Stimulated activated CD8-positive, alpha-beta memory T cell treated with anti-CD3 and anti-CD28 coated beads, Interleukin-4, amount 100 ng/mL, for 24 hours (primary cell): Measurements from ENCODE around the gene RMND5A.

Source experiments
- DNase-seq: peaks from one replicate; pipeline ENCODE4 v3.0.0-alpha.2; 2020; ENCODE audit warnings: low read depth

The RMND5A gene

DNA sequence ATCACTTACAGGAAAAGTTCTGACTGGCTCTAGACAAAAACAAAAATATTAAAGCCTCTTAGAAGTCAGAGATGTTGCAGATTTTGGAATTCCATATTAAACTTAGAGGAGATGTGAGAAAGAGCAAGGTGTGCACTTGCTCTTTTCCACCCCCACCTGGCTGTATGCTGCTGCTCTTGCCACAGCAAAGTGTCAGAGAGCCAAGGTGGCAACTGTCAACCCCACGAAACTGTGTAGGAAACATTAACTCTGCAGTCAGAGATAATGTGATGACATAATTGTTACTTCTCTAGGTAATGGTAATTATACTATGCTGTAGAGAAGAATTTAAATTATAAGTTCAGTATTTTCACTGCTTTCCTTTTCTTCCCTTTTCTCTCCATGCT is 45.2 kb downstream of the RMND5A start:
- DNase-seq, result no peak

DNA sequence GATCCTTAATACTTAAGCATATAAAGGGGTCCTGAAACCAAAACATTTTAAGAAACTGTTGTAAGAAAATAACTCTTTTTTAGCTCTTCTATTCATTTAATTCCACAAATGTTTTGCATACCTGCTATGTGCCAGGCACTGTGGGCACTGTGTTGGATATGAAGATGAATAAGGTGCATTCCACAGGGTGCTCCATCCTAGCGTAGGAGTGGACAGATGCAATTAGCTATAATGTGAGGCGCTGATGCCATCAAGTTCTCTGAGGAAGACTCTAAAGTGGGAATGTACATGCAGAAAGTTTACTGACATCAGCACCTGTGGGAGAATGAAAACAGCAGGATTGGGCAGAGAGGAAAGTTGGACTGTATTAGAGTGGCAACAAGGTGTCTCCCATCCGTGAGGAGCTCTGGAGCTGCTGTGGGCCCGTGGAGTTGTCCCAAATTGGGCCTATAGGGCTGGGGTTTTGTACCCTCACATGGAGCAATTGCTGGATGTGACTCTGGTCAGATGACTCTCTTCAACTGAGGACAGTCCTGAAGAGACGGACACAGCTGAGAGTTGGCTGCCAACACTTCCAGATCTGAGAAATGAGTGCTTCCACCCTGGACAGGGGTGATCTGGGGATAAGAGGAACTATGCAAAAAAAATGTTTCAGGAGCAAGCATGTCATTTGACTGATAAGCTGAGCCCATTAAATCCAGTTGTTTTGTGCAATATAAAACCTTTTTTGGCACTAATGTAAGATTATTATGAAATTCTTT is 48.3 kb downstream of the RMND5A start:
- no peak for DNase-seq

GRCh38 chr2:86769838-86770237 is 49.7 kb downstream of the RMND5A start:
- DNase-seq, result no peak

GRCh38 chr2:86770816-86771301 is 50.8 kb downstream of the RMND5A start:
- no peak for DNase-seq

DNA sequence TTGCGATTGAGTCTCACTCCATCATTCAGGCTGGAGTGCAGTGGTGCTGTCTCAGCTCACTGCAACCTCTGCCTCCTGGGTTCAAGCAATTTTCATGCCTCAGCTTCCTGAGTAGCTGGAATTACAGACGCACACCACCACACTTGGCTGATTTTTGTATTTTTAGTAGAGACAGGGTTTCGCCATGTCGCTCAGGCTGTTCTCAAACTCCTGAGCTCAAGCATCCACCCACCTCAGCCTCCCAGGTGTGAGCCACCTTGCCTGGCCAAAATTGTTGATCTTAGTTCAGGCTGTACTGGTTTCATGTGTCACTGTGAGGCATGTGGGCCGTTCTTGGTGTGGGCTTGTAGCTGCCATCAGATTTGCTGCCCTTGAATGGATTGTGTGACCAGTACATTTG is 52.5 kb downstream of the RMND5A start:
- no peak for DNase-seq

GRCh38 chr2:86774862-86775261 is 54.8 kb downstream of the RMND5A start:
- no peak for DNase-seq

- DNase-seq, result no peak
Observed at GRCh38 chr2:86775338-86775737, 55.2 kb downstream of the RMND5A start.

DNA sequence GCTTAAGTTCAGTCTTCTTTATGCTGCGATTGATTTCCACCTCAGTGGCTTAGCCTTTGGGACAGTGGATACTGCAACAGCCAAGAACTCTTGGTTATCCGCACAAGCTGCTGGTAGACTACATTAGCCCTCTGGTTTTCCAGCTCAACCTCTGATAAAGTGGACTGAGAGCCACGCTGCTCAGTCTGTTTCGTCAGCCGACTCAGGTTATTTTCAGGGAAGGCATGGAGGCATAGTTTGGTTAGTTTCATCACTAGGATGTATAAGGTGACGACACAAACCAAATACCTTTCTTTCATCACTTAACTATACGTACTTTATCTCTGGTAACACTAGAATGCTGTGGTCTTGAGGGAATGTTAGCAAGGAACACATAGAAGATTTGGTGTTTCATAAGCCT is 56.4 kb downstream of the RMND5A start:
- no peak for DNase-seq

GRCh38 chr2:86778957-86779356 is 58.9 kb downstream of the RMND5A start:
- DNase-seq, result no peak

DNA sequence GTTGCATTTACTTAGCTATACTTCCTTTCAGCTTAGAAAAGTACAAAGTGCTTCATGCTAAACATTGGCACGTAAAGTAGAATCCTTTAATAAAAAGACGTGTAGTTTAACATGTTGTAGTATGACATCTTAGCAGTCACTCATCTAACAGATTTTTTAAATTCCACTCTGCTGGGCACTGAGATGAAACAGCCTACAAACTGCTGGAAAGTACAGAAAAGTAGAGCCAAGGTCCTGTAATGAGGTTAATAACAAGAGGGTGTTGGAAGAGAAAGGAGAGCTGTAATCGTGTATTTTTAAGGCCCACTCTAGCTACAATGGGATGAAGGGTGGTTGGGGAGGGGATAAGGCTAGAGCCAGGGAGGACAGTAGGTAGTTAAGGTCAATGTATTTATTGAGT is 59.9 kb downstream of the RMND5A start:
- no peak for DNase-seq

DNA sequence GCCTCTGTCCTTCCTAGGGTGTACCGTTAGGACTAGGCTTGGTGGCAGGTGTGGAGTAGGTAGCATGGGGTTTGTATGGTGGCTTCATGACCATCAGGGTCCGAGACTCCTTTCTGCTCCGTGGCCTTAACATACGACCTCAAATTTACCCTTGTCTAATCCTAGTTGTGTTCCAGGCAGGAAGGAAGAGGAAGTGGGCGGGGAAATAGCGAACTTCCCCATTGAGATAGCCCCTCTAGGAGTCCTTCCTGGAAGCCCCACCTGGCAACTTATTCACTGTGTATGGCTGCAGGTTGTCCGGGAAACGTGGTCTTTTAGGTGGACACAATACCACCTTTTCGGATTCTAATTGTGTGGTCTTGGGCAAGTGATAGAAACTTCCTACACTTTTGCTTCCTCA is 61.3 kb downstream of the RMND5A start:
- DNase-seq, result no peak

DNA sequence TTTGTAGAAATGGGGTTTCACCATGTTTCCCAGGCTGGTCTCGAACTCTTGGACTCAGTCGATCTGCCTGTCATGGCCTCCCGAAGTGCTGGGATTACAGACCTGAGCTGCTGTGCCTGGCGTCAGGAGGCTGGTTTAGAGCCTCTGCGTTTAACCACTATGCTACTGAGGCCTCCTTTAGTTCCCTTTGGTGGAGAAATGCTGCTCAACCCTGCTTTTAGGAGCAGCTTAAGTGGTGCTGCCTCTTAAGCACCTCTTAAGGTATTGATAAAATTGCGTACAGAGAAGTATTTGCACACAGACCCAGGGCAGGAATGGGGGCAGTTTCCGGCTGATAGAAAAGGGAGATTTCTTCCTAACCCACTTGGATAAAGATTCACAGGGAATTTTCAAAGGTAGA is 62.7 kb downstream of the RMND5A start:
- no peak for DNase-seq

GRCh38 chr2:86783615-86784339 is 63.7 kb downstream of the RMND5A start:
- no peak for DNase-seq

DNA sequence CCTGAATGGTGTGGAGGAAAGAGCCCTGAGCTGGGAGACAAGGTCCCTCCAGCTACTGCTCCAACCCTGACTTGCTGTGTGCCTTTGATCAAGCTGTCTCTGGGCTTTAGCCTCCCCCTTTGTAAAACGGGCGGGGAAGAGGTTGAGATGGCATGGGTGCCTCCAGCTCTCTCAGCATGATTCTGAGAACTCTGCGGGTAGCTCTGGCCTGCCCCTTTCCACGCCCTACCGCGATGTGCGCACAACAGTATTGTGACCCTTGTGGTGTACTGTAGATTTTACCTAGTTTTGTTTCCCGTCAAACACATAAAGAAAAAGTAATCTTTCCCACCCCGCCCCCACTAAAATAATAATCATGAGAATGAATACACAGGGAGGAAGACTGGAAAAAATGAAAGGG is 65.4 kb downstream of the RMND5A start:
- peak; percentile 72 for DNase-seq

- peak; percentile 29 for DNase-seq
Observed at GRCh38 chr2:86786001-86786536, 66.0 kb downstream of the RMND5A start.

DNA sequence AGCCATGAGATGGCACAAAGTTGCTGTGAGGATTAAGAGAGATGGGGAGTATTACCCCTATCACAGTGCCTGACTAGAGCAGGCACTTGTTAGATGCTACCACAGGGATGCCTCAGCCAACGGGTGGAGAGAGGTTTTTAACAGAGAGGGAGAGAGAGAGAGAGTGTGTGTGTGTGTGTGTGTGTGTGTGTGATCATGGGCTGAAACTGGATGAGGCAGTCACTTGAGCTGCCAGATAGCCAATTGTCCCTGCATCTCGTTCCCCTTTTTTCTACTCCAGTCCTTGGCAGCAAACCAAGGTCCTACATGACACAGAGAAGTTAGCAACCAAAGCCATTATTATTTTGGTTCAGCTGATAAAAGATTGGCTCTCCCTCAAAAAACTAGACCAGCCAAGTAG is 67.6 kb downstream of the RMND5A start:
- no peak for DNase-seq

- no peak for DNase-seq
Observed at GRCh38 chr2:86788165-86788564, 68.1 kb downstream of the RMND5A start.

- DNase-seq, result no peak
Observed at GRCh38 chr2:86788881-86789686, 69.0 kb downstream of the RMND5A start.

DNA sequence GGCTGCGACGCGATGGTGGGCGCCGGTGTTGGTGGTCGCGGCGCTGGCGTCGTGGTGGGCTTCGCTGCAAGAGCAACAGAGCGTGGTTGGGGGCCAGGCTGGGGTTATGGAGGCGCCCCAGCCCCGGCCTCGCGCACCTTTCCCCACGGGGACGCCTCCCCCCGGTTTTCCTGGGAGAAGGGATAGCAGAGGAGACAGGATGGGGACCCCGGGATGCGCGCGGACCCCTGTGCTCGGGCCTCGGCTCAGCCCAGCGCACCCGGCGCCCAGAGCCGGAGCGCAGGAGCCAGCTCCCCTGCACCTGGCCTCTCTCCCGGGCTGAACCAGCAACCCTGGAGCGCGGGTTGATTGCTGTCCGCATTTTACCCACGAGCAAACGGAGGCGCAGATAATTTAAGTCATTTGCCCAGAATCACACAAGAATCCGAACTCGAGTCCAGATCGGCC is 69.6 kb downstream of the RMND5A start:
- DNase-seq, result no peak

DNA sequence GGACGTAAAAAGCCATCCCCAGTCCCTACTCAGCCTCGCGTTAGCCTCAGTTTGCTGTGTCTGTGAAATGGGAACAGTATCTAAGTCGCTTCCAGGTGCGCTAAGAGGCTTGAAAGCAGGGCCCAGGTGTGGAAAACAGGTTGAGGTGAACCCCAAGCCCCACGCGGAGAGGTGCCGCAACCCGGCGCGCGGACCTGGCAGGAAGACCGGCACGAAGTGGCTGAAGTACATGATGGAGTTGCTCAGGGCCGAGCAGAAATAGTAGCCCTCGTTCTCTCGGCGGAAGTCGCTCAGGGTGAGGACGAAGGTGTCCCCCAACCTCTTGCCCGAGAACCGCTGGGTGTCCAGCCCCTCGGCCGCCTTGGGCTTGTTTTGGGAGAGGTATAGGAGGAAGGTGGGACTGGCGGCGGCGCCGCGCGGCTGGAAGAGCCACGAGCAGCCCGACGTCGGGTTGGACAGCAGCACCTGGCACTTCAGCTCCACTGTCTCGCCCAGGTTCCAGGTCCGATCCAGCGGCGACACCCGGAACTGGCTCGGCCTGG is 70.1 kb downstream of the RMND5A start:
- DNase-seq, result no peak

- peak; percentile 72 for DNase-seq
Observed at GRCh38 chr2:86790676-86791572, 70.8 kb downstream of the RMND5A start, which contains the start of gene CD8A. TSS of gene CD8A (minus strand) at chr2:86790913. CDS start at chr2:86790825, 88 bp downstream.
